Measurements from ENCODE around the gene CBR1. TPM values are rescaled to one million over a fixed set of nuclear protein-coding genes. Genes with fewer than 3 reads are reported as not detected.

Gene CBR1
- total and polyA plus RNA-seq, 2 of the 8 experiments (the other 6 are each of a cell fraction or from before 2014, with no cell fraction given) = 1.8 to 207 TPM

GRCh38 chr21:36060159-36060921 is 9.5 kb upstream of the CBR1 start, which contains the start of gene SETD4 (continued):
- TF ChIP-seq POLR2AphosphoS5 (IDR thresholded peaks at IDR 0.05; ENCODE audit: low read depth, low read length) = peak; percentile 82
- peak; percentile 85 for TF ChIP-seq KDM4A (IDR thresholded peaks at IDR 0.05; ENCODE audit: low read depth, low read length, severe bottlenecking)
- peak; percentile 93 for TF ChIP-seq ASH2L (IDR thresholded peaks at IDR 0.05; ENCODE audit: low read length)
- TF ChIP-seq TBP (IDR thresholded peaks at IDR 0.05; ENCODE audit: low read depth, low read length) = peak; percentile 81
- TF ChIP-seq SAP30 (IDR thresholded peaks at IDR 0.05; ENCODE audit: insufficient read depth, insufficient replicate concordance, low read length) = peak; percentile 96
- TF ChIP-seq SUZ12 (IDR thresholded peaks at IDR 0.05; ENCODE audit: low read length) = no peak
- 0 out of 2 replicates have a peak, but pooled peaks have one; percentile 7 for TF ChIP-seq TEAD4 (IDR thresholded peaks at IDR 0.05; ENCODE audit: low read depth, low read length)
- no peak for TF ChIP-seq ATF2 (IDR thresholded peaks at IDR 0.05; ENCODE audit: low read length)
- peak; percentile 69 for TF ChIP-seq SP1 (IDR thresholded peaks at IDR 0.05; ENCODE audit: low read depth, low read length)
- TF ChIP-seq CREB1 (IDR thresholded peaks at IDR 0.05) = 0 out of 2 replicates have a peak, but pooled peaks have one; percentile 13
- TF ChIP-seq PHF8 (conservative IDR thresholded peaks at IDR 0.05; ENCODE audit: low read depth, low read length) = peak; percentile 55
- peak; percentile 94 for TF ChIP-seq RBBP5 (IDR thresholded peaks at IDR 0.05; ENCODE audit: borderline replicate concordance, low read depth, low read length)
- TF ChIP-seq GTF2F1 (IDR thresholded peaks at IDR 0.05; ENCODE audit: borderline replicate concordance, low read depth, low read length) = 0 out of 2 replicates have a peak, but pooled peaks have one; percentile 17
- peak; percentile 95 for TF ChIP-seq NRF1 (IDR thresholded peaks at IDR 0.05; ENCODE audit: low read depth, low read length)
- TF ChIP-seq GABPA (IDR thresholded peaks at IDR 0.05; ENCODE audit: borderline replicate concordance, insufficient read depth, low read length) = no peak
- TF ChIP-seq BRCA1 (IDR thresholded peaks at IDR 0.05; ENCODE audit: low read depth, low read length) = no peak
- peak; percentile 50 to 92; a peak in 1 of 4 replicates for TF ChIP-seq HDAC2 (IDR thresholded peaks at IDR 0.05; ENCODE audit: borderline replicate concordance in 1 of 2, low read depth in 2 of 2, low read length in 2 of 2)
- TF ChIP-seq RFX5 (IDR thresholded peaks at IDR 0.05; ENCODE audit: borderline replicate concordance, low read depth, low read length) = no peak
- peak; percentile 78 for TF ChIP-seq CEBPB (IDR thresholded peaks at IDR 0.05; ENCODE audit: low read depth, low read length)
- peak; percentile 82 for TF ChIP-seq TAF1 (IDR thresholded peaks at IDR 0.05; ENCODE audit: low read depth, low read length)
- TF ChIP-seq YY1 (IDR thresholded peaks at IDR 0.05; ENCODE audit: low read depth, low read length) = peak; percentile 94
- peak; percentile 88; the same call in 1 of the 2 replicates for TF ChIP-seq SP4 (IDR thresholded peaks at IDR 0.05; ENCODE audit: low read length)
- TF ChIP-seq EP300 (IDR thresholded peaks at IDR 0.05; ENCODE audit: borderline replicate concordance in 1 of 2, low read depth in 2 of 2, low read length in 2 of 2) = no peak

All from H1 (cell line).